Transverse colon (tissue), 3 donors: ENCODE measurements around the gene LCP1.

Experiments used
- CTCF ChIP-seq, 5 experiments: fragments of 200-600 bp in 3 of 5; fragments of 450-650 bp in 2 of 5; sonication (generic) in 3 of 5; IDR thresholded peaks; 1 replicate in 2 of 5; 2 replicates in 3 of 5; pipeline ENCODE4 v1.5.1; 2016 to 2017; ENCODE audit warnings: antibody characterized with exemption in 5 of 5, inconsistent platforms in 3 of 5, mild to moderate bottlenecking in 2 of 5, moderate library complexity in 1 of 5
- EP300 ChIP-seq: sonication (generic); formaldehyde crosslinking; IDR thresholded peaks from one replicate; pipeline ENCODE4 v1.6.1; 2017; ENCODE audit warnings: antibody characterized with exemption, low read depth
- POLR2A ChIP-seq: fragments of 450-650 bp; IDR thresholded peaks from one replicate; pipeline ENCODE4 v1.6.1; 2016; ENCODE audit warnings: antibody characterized with exemption, mild to moderate bottlenecking, moderate library complexity

GRCh38 chr13:46131705-46132104 lies 50.3 kb downstream of the LCP1 start:
- TF ChIP-seq POLR2A (no peak), CTCF (IDR thresholded peaks at IDR 0.05) (no peak), EP300 (no peak)
